NCI-H524 treated with DMSO at 0.1 percent for 48 hours (cell line): ENCODE data around the gene OR56A3.

Experiments
- DNase-seq: peaks from one replicate; lab custom pipeline; 2025; lab: John Stamatoyannopoulos, UW

OR56A3 gene

GRCh38 chr11:5973530-5973929 is 31.5 kb downstream of the OR56A3 start:
- no peak for DNase-seq

DNA sequence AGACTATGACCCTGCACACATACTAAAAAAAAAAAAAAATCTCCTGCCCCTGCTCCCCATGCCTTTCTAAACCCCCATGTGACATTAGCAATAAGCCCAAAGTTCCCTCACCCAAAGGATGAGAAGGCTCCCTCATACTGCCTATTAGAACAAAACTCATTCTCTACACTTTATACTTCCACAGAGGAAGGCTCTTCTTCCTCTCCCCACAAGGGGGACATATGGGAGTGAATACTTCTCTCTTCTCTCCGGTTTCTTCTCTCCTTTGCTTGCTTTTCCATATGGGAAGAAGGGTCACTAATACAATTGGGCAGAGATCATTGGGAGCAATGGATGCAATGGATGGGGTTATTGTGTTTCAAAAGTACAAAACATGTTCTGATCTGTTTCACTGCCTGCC is 41.4 kb downstream of the OR56A3 start:
- DNase-seq = no peak

- no peak for DNase-seq
These were observed 44.8 kb downstream of the OR56A3 start, which contains the start of gene OR52L1 for GRCh38 chr11:5986885-5987284. Gene OR52L1, minus strand, starts transcription at chr11:5986985. Its CDS starts 55 bp downstream, at chr11:5986930.

GRCh38 chr11:5989203-5989602 is 47.2 kb downstream of the OR56A3 start:
- no peak for DNase-seq

- no peak for DNase-seq
These were observed 50.1 kb downstream of the OR56A3 start for GRCh38 chr11:5992150-5992549.

DNA sequence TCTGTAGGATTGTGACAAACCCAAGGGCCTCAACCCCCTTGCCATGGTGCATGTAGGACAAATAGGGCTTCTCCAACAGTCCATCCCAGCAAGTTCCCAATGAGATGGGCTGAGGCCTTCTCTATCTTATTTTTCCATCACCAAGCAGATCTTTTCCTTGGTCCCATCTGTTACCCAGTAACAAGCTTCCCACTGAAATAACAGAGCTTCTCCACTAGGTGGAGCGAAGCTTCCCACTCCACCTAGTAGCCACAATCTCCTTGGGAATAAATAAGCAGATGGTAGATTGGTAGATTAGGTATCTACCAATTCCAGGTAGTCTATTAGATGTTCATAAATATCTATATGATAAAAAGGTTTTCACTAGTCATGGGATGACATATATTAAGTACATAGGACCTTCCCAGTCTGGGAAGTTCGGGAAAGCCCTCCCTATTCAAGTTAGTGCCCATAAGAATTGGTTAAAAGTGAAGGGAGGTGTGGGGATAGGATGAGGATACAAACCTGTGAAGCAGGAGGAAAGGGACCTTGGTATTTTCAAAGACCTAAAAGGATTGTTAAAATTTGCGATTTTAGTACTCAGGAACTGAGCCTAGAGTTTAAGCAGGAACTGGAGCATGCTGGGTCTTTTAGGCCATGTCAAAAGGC is 50.7 kb downstream of the OR56A3 start:
- DNase-seq = no peak

DNA sequence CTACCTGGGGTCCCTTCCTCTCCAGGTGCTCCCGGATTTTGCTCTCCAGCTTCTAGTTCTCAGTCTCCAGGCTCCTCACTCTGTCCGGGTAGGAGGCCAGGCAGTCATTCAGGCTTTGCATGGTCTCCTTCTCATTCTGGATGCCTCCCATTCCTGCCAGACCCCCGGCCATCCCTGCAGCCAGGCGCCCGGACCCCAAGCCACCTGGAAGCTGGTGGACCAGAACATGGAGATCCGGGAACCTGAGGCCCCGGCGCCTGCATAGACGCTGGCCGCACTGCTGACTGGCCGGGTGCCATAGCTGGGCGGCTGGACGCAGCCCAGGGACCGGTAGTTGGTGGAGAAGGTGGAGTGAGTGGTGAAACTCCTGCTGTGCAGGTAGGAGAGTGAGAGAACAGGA is 52.7 kb downstream of the OR56A3 start:
- no peak for DNase-seq
